Activated CD4-positive, CD25-positive, alpha-beta regulatory T cell treated with anti-CD3 and anti-CD28 coated beads, Interleukin-2, amount 50 U/mL, for 72 hours (primary cell): ENCODE measurements around the gene ZNF628.
"Not testable (repeated sequence)": the region's sequence is repeated elsewhere in the genome, so short reads cannot be mapped to it uniquely, and the experiment has no call there.

Experiments
- DNase-seq: peaks from one replicate; pipeline ENCODE4 v3.0.0; 2021

Gene ZNF628

GRCh38 chr19:55484593-55485438 is 8.4 kb downstream of the ZNF628 start, which contains the start of gene NAT14:
Gene NAT14, plus strand, starts transcription at chr19:55485188. Its CDS starts 521 bp downstream, at chr19:55485709.
- peak; percentile 61 for DNase-seq

- no peak for DNase-seq
Measured at GRCh38 chr19:55485439-55486011, 9.1 kb downstream of the ZNF628 start.

- no peak for DNase-seq
Measured at GRCh38 chr19:55486043-55486970, 9.9 kb downstream of the ZNF628 start.

GRCh38 chr19:55486971-55487923 is 10.8 kb downstream of the ZNF628 start:
- DNase-seq, result no peak

GRCh38 chr19:55487924-55488687 is 11.7 kb downstream of the ZNF628 start, which contains the start of gene SSC5D:
Gene SSC5D, plus strand, starts transcription at chr19:55488436. Its CDS starts 154 bp downstream, at chr19:55488590.
- DNase-seq, result no peak

GRCh38 chr19:55488986-55489710 is 12.7 kb downstream of the ZNF628 start:
- no peak for DNase-seq

GRCh38 chr19:55489711-55490477 is 13.5 kb downstream of the ZNF628 start:
- no peak for DNase-seq

- no peak for DNase-seq
Measured at GRCh38 chr19:55490478-55491432, 14.3 kb downstream of the ZNF628 start.

- no peak for DNase-seq
Measured at GRCh38 chr19:55491546-55492360, 15.3 kb downstream of the ZNF628 start.

GRCh38 chr19:55492362-55492944 is 16.0 kb downstream of the ZNF628 start:
- no peak for DNase-seq

GRCh38 chr19:55493052-55493644 is 16.7 kb downstream of the ZNF628 start:
- no peak for DNase-seq

- no peak for DNase-seq
Measured at GRCh38 chr19:55493645-55494171, 17.3 kb downstream of the ZNF628 start.

- DNase-seq, result no peak
Measured at GRCh38 chr19:55494172-55494761, 17.9 kb downstream of the ZNF628 start.

- no peak for DNase-seq
Measured at GRCh38 chr19:55495646-55496349, 19.4 kb downstream of the ZNF628 start.

- not testable (repeated sequence) for DNase-seq
Measured at GRCh38 chr19:55496820-55497219, 20.4 kb downstream of the ZNF628 start.
